NOMO-1 treated with DMSO at 0.1 percent for 48 hours (cell line): ENCODE measurements around the gene CADM1.

Experiments used
- DNase-seq: peaks from one replicate; lab custom pipeline; 2025; ENCODE audit not compliant: unreplicated experiment; lab: John Stamatoyannopoulos, UW

The CADM1 gene

DNA sequence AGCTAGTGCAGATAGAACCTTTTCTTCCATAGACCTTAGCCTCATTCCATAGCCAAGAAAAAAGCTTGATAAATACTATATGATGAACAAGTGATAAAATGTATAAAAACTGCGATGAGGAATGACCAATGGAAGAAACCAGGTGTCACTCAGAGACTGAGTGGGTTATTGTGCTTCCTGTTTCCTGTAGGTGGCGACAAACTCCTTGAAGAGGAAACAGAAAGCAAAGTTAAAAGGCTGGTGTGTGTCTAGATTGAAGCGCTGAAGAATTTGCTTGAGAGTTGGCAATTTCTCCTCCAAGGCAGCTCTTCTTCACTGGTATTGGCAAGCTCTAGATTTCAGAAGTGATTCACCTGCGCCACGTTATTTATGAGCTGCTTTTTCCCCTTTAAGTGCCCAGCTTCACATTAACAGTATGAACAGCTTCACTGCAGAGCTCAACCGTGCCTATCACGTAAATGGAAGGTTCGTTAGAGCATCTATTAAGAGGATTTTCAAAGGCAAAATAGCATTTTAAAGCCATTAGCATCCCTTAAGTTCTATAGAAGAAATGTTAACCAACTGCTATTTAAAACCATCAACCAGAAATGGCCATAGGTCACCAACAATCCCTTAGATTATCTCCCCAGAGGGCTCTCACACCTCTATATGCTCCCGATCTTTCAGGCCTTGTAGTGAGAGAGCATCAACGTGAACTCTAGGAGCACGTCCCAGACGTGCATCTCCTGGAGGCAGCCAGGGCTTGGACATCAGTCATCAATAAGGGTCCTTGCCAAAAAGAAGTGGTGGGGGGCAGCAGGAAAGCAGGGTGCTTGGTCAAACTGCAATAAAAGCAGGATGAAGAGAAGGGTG, 179.4 kb downstream of the CADM1 start:
- peak; percentile 83 for DNase-seq

DNA sequence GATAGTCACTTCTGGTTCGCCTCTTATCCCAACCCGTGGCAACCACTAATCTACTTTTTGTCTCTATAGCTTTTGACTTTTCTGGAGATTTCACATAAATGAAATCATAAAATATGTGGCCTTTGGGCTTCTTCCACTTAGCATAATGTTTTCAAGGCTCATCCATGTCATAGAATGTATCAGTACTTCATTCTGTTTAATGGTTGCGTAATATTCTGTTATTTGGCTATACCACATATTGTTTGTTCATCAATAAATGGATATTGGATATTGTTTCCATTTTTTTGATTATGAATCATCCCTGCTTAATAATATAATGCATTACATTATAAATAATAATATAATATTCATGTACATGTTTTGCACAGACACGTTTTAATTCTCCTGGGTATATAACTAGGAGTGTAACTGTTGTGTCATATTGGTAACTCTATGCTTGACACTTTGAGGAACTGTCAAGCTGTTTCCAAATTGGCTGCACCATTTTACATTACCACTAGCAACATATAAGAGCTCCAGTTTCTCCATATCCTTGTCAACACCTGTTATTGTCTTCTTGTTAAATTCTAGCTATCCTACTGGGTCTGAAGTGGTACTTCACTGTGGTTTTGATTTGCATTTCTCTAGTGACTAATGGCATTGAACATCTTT, 181.5 kb downstream of the CADM1 start:
- DNase-seq, result no peak

DNA sequence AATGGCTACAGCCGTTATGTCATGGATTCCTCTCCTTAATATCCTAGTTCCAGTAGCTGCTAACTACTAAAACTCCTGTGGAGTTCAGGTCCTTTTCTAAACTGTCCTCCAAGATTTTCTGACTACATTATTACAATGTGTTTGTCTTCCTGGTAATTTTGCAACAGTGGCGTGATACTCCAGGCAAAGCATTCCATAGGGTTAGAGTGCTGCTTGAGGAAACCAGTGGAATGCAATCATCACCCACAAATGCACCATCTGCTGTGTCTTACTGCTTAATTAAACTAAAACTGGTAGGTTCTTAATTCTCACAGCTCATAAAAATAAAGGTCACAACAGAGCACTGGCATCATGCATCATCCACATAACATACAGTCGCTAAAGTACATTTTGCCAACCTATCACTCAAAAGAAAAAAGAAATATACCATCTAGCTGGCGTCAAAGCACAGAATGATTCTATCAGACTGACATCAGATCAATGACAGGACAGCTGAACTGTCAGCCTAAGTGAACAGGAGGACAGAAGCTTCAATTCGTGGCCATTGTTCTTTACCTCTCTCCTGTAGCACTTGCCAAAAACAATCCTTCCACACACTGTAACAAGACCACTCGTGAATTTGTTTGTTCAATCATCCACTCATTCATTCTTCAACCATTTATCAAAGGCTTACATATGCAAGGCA, 182.5 kb downstream of the CADM1 start:
- DNase-seq, result no peak

DNA sequence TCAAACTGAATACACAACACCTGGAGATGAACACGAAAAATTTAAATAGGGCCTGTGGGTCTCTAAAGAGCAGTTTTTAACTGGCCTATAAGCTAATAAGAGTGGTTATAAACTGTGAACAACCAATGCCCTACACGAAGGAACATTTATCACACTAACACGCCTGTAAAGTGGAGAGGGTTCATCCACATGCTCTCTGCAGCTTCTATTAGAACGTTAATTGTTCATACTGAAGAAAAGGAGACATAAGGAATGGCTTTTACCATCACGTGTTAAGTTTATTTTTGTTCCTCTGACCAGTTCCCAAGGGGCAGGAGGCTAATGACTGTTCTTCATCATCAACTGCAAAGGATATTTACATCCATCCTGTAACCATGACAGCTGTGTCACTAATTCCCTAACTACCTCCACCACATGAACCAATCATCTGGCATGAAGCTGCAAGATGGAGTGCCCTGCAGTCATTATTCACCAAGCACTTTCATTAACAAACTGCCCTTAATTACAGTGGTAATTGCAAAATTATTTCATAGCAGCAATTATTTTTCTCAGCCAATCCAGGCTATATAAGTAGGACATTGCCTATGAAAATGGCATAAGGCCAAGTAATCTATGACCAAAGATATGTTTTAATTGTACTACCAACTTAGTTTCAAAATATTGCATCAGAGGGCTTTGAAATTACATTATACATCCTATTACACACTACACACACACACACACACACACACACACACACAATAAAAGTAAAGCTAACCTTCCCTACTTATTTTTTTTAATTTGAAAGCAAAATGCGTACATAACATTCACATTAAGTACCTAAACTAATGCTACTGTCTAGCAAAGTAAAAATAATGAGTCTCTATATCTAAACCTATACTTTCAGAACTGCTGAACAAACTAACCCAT, 186.7 kb downstream of the CADM1 start:
- peak; percentile 34 for DNase-seq

DNA sequence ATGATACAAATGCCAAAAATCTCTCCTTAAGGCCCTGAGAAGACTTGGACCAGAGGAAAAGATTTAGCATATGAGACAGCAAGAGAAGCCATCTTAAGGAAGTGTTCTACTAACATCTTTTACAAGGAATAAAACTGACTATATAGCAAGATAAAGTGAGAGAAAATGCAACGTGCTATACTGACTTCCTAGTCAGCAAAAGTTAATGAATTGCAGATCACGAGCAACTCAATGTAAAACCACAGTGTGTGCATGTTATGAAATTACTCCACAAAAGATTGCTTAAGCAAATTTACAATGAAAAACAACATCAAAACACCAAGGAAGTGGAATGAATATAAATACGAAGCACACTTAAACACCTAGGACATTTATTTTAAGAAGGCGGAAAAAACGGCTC, 187.5 kb downstream of the CADM1 start:
- peak; percentile 43 for DNase-seq

DNA sequence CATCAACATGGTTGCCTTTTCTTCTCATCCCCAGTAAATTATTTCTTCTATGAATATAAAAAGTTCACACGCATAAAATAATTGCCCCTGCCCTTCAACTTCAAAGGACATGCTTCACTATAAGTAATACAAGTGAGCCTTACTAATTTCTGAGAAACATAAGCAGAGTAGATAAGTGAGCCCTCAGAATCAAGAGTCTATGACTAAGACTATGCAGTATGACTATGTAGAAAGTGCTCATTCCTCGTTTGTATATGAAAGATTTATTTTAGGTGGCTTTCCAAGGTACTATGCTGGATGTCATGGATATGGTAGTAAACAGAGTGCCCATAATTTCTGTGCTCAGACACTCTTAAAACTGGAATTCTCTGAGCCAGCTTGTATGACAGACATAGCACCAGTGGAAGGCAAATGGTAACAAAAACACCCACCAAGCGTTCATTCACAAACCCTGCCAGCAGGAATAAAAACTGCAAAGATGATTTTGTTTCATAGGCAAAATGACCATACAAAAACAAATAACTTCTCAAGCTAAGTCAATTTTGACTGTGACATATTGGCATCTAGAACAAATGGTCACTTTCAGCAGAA, 189.8 kb downstream of the CADM1 start:
- DNase-seq, result no peak

DNA sequence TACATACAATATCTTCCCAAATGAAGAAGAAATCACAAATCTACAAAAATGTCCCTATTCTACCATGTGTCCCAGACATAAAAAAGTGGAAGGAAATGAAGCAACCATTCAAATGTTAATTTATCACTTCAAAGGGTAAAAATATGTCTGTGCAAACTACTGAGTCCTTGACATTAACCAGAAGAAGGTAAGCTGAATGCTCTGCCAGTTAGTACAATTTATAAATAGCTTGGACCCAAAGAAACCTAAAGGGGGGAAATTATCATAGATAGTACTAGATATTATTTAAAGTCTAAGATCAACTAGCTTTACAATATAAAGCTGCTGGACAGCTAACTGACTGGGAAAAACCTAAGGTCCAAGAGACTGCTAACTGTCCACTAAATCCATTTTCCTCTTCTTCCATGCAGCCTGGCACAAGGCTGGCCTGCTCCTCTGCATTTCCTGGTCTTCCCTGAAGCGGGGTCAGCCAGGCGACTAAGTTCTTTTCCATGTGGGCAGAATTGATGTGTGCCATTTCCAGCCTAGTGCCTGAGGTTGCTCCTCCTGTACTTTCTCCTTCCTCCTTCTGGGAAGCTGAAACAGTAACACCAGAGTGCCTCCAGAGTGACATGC, 190.9 kb downstream of the CADM1 start:
- peak; percentile 20 for DNase-seq

DNA sequence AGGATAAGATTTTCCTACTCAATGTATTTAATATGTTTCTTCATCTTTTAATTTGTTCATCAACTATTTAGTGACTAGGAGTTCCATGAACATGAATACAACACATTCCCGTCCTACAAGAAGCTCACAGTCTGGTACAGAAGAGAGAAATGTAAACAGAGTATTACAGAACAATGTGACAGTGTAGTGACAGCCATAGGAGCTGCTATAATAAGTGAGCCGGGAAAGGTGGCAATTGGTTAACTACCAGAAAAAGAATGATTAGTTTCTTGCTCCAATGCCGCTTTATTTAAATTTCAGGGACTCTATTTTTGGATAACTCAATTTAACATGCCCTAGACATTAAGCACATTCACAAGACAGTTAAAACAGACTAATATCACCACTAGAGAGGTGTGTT, 192.3 kb downstream of the CADM1 start:
- DNase-seq, result no peak

DNA sequence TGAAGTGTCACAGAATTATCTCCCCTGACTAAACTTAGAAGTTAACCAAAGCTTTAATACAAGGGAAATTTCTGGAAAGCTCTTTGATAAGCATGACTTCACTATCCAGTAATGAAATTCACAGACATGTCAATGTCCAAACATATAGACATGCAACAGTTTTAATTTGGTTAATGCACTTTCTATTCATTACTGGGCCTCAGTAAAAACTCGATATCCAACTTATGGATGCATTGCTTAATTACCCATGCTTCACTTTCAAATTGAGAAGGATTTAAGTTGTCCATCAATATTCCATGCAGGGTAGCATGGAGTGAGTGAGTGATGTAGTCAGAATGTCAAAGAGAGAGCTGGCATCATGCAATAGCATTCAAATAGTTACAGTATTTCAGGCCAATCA, 197.5 kb downstream of the CADM1 start:
- no peak for DNase-seq

DNA sequence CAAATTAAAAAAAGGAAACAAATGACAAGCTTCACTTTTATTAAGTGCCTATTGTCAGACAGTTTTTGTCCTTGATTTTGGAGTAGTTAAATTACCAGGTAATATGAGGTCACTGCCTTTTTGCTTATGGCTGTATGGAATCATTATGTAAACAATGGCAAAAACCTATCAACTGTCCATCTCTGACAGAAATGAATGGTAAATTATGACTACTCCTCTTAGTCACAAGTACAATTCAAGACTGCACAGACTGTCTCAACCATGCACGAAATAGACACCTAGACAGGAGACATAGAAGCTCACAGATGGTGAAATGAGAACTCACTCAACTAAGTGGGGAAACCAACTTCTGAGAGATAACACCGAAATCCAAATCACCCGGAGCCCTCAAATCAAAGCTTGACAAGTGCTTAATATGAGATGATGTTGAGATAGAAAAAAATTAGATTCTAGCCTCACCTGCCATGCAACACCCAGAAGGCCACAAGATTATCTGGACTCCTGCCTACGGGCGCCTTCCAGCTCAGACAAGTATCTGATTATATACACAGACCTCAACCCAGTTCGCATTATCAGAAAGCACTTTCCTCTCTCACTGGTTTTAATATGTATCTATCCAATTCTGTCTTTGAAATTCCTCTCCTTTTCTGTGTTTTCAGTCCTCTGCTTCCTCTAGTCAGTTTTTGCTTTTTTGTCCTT, 199.3 kb downstream of the CADM1 start:
- DNase-seq, result no peak

DNA sequence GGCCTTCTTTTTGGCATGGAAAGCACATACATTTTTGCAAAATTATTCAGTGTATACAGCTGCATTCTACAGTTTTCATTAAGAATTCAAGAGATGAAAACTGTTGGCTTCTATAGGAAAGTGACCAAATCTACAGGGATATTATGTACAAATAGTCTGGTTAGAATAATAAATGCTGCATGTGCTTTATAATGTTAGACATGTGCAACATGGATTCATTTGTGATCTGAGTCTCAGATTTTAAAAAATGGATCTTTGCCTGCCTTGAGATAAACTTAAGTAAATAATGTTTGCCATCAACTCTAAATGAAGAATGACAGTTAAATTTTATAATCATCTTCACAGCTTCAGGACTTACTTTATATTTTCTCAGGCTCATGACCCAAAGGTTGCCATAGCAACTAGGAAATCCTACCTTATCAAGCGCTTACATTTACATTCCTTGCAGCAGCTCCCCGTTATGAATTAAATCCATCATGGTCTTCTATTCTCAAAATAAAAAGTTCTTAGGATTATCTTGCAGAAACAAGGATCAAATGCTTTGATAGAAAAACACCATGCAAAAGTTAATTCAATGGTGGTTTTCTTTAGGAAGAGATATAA, 200.2 kb downstream of the CADM1 start:
- no peak for DNase-seq

DNA sequence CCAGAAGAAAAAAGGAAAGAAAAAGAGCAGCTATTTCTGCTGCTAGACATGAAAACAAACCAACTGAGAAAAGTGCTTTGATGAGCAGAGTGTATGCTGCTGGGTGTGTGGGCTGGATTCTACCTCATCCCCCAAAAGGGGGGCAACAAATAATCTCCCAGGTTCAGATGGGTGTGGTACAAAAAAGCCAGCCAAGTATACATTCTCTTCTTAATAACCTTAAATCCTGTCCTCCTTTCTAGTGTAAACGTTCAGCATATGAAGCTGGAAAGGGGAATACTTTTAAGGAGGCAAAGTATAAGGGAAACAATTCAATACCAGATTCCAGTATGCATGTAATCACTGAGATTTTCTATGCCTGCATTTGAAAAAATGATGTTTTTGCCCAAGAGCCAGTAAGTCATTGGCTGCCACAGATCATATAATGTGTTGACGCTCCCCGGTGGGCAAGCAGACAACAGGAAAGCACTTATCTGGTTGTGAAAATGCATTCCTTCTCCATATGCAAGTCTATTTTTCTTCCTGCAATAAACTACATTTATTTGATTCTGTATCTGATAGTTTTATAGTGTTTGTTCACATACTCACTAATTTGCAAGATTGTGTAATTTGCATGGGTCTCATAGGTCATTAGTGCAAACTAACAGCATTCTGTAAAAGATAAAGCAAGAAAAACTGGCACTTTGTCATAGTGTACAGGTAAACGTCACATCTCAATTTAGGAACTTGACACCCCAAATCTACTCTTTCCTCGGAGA, 201.1 kb downstream of the CADM1 start:
- DNase-seq, result no peak

DNA sequence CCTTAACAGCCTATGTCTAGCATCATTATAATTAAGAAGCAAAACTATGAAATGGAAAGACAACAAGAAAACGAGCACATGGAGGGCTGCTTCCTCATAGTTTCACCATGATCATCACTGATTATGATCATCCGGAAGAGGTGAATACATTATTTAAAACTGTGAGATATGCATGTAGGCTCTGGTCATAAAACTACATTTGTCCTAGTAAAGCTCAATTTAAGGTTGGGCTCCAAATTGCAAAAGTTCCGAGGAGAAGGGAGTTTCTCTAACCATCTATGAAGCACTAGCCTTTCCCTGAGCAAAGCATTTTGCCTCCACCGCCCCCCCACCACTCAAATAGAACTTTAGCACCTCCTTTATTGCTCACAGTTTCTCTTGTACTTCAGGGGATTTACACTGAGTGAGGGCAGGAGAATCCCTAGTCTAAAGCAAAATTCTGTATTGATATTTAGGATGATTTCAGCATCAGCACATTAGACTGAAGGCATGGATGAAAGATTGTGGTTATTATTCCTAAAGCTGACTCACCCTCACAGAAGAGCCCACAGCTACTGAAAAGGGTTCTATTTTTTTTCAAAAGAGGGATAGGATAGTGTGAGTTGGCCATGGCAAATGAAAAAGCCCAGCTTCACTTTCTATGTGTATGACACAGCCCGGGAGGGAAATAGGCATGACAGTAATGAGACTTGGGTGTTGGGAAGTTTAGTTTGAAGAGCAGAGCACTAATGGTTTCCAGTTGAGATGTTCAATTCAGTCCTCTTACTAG, 203.4 kb downstream of the CADM1 start:
- DNase-seq, result no peak

DNA sequence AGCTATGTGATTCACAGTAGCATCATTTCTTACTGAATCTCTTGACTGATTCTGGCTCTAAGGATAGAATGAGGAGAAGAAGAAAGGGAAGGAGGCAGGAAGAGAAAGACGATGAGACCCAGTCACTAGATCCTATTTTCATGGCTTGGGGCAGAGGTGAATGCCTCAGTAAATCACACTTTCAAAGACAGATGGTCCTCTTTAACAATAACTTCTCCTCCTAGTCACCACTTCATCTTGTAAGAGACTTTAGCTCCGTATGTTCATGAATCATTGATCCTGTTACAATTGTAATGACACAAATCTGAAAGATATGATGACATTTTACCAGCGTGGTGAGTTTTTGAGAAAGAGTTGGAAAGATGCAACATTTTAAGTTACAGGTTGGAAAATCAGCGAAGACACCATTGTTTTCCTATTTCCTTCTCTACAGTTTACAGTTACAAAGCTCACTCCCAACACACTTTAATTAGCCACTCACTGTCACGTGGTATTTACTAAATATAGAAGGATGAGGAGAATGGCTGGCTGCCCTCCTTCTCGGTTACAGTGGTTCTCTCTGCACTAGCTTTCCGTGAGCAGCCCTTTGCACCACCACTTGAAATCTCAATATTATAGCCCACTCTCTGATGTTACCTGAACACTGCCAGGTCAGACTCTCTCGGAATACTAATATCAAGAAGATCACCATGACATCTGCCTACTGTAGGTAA, 205.8 kb downstream of the CADM1 start:
- DNase-seq, result no peak

DNA sequence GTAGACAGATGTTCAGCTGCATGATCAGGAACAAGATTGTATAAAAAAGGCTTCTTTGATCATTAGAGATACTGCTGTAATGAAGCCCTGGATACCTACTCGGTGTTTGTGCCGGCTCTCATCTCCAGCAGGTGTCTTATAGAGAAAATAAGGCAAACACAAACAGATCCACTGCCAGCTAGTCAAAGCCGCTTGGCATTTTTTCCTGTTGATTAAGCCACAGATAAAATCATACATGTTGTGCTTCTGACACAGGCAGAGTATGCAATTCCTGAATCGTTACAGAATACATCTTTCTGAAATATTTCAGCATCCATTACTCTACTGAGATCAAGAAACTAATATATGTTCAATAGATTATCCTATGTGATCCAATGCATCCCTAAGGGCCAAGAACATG, 206.9 kb downstream of the CADM1 start:
- DNase-seq, result no peak

DNA sequence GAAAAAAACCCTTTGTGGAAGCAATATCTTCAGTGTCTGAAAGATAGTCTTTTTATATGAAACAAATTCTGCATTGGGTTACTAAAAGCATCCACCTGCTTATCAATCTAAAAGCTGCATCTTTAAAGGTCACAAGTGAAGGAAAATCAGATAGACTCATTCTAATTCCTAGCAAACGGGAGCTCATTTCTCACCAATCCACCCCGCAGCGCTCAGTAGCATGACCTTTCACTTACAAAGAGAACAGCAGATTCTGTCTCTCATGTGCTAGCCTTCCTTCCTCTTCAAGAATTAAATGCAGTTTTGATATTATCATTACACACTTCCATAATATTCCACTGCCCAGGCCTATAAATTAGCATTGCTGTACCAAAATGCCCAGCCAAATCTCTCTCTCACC, 212.9 kb downstream of the CADM1 start:
- no peak for DNase-seq

DNA sequence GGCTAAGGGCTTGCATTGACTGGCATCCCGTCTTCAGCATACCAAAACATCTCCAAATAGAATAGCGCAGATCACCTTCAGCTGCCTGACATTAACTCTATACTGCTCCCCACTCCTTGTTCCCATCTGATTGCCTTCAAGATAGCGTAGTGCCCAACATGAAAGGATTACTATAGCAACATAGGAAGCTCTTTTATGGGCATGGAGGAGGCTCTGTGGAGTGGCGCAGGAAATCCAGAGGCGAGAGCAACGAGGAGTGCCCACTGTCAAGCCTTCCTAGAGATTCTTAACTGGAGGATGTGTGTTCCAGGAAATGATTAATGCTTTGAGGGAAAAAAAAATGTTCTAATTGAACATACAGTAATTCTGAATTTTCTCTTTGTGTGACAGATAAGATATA, 213.3 kb downstream of the CADM1 start:
- DNase-seq, result no peak
